NCI-H446 treated with DMSO at 0.1 percent for 48 hours (cell line): Measurements from ENCODE around the gene NDRG3.
"Not testable (repeated sequence)": the region's sequence is repeated elsewhere in the genome, so short reads cannot be mapped to it uniquely, and the experiment has no call there.

Experiments
- DNase-seq: peaks from one replicate; lab custom pipeline; 2025; lab: John Stamatoyannopoulos, UW

Gene NDRG3

DNA sequence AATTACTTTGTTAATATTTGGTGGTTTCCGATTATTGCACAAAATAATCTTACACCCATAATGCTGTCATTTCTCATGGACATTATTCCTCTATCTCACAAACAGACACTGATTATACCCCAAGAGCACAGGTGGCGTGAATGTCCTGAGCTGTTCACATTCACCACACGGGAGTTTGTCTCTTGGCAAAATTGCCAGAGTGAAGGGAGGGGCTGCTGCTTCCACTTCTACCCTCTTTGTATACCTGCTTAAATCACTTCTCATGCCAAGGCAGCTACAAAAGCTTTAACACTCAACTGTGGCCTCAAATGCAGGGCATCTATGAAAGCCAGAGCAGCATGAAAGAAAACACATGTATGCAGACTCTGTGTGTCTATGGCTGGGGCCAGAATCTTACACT lies 58.0 kb downstream of the NDRG3 start:
- no peak for DNase-seq

DNA sequence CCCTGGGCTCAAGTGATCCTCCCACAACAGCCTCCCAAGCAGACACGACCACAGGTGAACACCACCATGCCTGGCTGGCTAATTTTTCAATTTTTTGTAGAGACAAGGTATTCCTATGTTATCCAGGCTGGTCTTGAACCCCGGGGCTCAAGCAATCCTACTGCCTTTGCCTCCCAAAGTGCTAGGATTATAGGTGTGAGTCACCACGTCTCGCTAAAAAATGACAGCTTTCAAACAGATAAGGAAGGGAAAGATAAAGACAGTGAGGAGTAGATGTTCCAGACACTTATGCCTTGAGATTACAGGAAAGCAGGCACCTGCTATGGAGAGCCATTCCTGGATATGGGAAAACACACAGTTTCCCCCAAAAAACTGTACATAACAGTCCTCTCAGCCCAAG lies 58.9 kb downstream of the NDRG3 start:
- DNase-seq = no peak

DNA sequence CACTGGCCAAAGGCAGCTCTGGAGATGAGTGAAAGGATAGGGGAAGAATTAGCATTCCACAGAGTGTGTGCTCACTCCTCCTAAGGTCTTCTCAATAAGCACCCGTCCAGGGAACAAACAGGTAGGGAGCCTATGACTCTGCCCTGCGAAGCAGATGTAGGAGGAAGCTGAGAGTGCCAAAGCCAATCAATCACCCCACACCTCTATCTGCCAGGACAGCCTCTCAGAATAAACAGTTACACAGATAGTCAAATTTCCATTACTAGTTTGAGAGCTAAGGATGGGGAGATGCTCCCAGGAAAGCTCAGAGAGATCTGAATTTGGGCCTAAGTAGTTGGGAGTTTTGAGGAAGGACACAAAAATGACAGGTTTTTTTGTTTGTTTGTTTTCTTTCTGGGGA lies 59.4 kb downstream of the NDRG3 start:
- no peak for DNase-seq

DNA sequence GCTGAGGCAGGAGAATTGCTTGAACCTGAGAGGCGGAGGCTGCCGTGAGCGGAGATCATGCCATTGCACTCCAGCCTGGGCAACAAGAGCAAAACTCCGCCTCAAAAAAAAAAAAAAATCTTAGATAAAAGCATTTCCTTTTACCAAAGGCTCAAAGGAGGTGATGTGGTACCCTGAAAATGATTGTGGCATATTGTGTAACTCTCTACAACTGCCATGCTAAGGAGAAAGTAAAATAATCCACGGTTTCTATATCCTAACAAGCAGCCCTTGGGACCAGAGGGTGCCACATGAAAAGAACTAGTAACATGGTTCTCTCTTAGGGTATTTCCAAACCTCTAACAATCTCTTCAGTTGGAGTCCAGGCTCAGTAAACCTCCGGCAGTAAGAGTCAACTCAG lies 61.1 kb downstream of the NDRG3 start:
- no peak for DNase-seq

DNA sequence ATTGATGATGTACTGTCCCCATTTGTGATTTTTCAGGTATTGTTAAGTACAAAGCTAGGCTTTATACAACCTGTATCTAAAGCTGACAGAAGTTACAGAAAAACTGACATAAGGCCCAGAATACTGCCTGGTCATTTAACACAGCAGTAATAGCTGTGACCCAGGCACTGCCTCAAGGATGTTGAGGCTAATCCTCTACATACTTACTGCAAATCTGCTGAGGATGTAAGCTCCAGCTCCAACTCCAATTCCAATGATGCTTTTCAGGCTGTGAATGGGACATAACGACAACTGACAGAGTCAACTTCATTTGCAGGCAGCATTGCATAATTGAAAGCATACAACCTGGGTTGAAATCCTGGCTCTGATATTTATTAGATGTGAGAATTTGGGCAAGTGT lies 63.6 kb downstream of the NDRG3 start:
- DNase-seq = no peak

DNA sequence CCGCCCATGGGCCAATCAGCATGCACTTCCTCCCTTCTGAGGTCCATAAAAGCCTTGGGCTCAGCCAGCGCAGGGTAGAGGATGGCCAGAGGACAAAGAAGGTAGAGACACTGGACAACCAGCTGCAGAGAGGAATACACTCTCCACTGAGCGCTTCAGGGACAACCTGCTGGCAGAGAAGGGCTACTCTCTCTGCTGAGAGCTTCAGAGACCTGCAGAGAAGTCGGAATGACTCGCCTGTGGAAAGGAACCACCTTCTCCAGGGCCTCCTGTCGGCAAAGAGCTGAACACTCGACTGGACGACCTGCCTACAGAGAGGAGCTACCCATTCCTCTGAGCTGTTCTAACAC lies 68.5 kb downstream of the NDRG3 start:
- DNase-seq = no peak

DNA sequence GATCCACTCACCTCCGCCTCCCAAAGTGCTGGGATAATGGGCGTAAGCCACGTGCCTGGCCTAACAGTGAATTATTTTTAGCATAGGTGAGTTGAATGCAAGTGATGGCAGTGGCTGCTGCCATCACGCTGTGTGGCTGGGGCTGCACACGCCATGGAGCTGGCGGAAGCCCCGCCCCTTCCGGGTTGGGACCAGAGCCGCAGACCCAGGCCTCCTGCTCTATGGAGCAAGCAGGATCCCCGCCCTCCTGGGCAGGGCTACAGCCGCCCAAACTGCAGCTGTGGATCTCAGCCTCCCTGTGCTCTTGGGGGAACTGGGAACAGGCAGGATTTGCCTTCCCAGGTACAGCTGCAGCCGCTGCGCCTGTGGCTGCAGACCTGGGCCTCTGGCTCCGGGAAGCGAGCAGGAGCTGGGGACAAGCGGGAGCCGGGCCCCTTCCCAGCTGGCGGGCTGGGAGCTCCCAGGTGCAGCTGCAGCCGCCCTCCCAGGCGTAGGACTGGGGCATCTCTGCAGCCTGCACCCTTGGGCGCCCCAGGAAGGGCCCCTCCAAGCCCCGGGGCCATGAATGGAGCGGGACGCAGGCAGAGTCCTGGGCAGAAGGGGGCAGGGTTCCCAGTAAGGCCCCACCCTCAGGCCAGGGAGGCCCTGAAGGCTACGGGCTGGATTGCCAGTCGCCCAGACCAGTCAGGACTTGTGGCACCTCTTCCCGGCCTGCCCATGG lies 69.0 kb downstream of the NDRG3 start:
- DNase-seq = no peak

DNA sequence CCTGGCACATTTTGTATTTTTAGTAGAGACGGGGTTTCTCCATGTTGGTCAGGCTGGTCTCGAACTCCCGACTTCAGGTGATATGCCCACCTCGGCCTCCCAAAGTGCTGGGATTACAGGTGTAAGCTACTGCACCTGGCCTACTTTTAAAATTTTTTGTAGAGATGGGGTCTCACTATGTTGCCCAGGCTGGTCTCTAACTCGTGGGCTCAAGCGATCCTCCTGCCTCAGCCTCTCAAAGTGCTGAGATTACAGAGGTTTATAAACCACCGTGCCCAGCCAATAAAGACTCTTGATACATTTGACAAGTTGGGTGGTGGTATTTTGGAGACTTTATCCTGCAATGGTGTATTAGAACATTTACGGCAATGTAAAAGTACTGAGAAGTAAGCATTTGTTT lies 70.3 kb downstream of the NDRG3 start:
- not testable (repeated sequence) for DNase-seq

DNA sequence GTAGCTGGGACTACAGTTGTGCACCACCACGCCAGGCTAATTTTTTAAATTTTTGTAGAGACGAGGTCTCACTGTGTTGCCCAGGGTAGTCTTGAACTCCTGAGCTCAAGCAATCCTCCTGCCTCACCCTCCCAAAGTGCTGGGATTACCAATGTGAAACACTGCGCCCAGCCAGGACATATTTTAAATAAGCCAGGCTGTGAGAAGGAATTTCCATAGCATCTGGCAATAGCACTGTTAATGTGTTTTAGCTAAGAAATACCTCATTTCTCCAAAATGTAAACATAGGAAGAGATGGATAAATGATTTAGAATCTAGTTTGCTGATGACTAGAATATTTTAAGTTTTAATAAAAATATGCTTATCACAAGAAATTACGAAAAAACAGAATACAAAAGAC lies 72.9 kb downstream of the NDRG3 start:
- DNase-seq = no peak

DNA sequence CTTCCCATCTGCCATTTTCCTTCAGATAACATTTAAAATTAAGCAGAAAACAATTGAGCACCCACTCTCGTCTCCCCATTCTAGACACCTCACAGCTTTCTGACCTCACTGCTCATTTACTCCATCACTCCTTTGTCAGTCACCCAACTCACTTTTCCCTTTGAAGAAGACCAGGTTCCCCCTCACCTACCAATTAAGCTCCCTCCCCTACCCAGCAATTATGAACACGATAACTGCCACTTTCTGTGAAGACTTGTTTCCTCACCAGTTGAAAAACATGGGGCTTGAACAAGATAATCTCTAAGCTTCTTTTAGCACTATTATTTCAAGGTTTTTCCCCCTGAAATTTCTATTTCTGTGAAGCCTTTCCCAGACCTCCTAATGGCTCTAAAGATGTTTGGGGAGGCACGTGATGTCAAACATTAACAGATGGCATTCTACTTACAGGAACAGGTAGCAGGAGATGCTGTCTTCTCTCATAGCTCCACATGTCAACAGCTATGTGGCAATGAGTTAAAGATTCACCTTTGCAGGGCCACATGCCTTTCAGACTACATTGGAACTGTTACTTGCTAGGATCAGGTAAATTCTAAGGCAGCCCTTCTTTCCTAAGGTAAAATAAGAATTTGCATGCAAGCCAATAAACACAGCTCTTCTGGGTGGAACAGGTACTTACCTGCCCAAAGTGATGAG lies 75.1 kb downstream of the NDRG3 start:
- DNase-seq = no peak

DNA sequence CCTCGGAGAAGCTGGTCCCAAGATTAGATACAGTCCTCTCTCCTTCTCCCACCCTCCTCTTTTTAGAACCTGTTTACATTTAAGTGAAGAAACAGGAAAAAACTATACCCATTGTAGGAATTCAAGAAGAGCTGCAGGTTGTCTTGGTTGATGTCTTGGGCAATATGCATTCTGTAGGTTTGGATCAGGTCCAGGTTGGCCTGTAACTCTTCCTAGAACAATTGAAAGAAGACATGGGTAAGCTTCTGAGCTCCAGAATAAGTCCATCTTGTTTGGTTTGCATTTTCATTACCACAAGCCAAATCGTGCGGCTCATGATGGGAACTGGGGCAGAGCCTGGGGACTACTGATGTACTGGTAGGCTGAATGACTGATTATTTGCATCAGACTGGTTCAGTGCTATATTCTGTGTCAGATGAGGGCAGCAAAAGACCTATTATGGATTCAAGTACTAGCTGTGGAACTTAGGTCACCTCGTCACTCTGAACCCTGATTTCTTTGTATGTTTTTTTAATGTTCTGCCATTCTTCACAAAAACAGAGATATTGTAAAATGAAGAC lies 79.6 kb downstream of the NDRG3 start:
- DNase-seq = no peak

DNA sequence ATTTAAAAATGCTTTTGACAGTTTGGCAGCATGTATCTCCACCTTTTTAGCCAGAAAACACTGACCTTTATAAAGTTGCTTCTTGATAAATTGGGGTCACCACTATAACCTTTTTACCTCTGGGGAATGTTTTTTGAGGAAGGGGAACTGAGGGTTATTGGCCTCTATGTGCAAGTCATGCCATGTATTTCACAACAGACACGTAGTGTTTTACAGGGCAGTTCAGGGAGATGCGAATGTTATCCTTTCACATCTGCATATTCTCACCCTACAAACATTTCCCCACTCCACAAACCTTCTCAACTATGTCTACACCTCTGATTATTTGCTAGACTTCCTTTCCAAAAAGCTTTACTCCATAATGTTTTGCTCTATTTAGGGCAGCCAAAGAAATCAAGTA lies 82.9 kb downstream of the NDRG3 start:
- no peak for DNase-seq

DNA sequence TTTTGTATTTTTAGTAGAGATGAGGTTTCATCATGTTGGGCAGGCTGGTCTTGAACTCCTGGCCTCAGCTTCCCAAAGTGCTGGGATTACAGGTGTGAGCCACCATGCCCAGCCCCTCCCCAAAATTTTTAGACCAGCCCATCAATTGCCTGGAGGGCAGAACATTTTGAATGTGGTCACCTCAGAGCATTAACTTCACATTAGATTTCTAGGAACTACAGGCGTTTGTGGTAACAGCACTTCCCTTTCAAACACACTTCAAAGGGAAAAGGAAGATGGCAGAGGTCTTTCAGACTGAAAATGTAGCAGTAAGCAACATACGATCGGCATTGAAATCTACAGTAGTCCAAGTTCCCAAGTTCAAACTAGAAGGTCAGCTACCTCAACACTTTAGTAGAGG lies 87.6 kb downstream of the NDRG3 start:
- DNase-seq = no peak

DNA sequence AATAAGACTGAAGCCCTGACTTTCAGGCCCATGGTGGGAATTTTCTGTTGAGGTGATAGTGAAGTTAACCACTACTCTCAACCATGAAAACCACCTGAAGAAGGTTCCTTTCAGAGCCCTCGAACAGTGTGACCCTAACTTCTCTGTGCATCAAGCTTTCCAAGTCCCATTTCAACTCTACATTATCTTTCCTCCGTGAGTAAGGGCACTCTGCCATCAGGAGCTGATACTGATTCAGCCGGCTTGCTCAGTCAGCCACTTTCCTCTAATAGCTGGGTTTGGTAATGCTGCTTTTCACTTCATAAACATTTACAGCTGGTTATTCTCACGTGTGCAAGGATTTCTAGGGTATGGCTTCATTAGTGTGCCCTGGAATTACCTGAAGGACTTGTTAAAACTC lies 89.2 kb downstream of the NDRG3 start:
- no peak for DNase-seq

DNA sequence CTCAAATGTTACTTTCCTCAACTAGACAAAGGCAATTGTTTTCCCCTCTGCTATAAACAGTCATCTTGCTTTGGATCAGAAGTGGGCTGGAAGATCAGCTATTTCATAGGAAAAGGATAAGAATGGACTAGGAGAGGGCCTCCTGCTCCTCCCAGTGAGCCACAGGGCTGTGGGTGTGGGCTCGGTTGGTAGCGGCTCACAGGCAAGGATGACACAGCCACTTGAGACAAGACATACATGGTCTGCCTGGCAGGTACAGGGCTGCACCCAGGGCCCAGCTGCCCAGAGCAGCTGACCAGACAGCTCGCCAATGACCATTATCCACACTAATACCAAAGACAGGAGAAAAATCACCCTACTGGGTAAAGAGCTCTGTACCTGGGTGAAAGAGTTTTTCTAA lies 90.9 kb downstream of the NDRG3 start:
- DNase-seq = no peak

DNA sequence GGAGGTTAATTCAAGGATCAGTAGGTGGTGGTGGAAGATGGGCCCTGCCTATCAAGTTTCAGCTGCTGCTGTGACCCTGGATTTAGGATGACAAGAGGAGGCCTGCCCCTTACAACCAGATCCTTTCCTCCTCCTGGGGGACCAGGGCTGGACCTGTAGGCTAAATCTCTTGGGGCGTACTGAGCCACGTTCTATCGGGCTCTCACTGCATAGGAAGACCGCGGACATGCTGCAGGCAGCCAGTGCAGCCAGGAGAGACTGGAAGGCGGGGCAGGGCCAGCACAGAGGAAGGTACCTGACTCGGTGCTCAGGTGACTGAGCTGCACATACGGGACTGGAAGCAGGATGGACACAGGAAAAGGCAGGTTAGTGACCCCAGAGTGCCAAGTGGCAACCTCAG lies 91.4 kb downstream of the NDRG3 start:
- no peak for DNase-seq

DNA sequence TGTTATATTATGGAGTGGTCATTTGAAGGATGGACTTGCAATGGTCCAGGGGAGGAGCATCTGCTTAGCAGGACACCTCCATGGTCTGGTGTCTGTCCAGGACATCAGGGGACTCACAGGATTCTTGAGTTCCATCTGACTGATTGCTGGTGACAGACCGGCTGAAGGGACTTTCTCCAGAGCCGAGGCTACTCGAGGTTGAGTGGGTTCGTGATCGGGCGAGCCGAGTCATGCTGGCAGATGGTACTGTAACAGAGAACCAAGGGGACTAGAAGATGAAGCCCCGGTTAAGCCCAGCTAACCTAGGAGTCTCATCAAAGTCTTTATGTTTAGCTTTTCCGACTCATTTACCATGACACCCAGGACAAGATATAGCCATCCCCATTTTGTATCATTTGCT lies 92.4 kb downstream of the NDRG3 start:
- no peak for DNase-seq

DNA sequence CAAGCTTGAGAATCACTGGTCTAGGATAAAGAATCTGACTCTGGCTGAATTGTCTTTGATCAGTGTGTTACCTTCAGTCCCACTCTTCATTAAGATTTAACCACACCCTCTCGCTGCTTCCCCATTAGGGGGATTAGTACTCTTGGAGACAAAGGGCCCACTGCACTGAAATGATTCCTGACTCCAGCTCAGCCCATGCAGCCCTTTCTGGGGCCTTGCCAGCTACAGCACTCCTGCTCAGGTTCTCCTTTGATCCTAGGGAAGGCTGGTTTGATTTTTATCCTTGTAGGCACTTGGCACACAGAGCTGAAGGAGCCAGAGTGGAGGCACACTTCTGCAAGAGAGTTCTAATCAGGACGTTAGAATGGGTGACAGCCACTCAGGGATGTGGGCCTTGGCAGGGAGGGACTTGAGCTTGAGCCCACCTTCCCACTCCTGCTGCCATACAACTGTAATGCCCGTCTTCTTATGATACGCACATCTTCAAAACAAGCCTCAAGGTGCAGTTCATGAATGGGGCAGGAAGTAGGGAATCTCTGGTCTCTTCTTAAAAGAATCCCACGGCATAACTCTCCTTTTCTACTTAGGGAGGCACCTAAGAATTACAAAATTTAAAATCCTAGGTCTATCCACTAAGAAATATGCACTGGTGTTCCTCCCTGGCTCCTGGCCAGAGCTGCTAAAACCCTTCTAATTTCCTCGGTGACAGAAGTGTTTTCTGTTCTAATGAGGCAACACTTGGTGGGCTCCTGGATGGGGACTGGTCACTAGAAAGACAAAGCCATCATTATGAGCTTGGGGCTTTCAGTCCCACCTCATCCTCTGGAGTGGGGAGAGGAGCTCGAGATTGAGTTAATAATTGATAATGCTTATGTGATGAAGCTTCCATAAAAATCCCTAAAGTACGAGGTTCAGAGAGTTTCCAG lies 98.4 kb downstream of the NDRG3 start:
- DNase-seq = no peak

DNA sequence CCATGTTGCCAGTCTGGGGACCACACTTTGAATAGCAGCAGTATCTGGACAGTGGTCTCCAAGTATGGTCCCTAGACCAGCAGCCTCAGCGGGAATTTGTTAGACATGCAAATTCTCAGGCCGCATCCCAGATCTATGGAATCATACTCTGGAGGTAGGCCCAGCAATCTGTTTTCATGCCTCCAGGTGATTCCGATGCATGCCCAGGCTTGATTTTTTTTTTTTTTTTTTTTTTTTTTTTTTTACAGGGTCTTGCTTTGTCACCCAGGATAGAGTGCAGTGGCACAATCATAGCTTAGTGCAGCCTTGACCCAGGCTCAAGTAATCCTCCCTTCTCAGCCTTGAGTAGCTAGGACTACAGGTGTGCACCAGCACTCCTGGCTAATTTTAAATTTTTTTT lies 99.2 kb downstream of the NDRG3 start:
- no peak for DNase-seq

DNA sequence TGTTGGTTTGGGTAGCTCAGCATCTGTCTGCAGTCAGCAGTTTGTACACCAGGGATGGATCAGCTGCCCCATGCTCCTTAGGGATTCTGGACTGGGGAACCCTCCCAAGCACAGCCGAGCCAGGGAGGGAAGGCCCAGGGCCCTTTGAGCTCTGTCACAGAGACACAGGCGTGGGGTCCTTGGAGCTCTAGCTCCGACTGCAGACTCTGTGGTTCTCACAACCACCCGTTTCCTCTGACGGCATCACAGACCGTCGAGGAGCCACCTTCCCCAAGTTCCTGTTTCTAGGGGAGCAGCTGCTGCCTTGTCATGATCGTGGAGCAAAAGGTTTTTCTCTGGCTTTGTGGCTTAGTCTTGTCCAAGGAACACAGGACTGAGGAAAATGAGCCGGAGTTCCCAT lies 99.9 kb downstream of the NDRG3 start, which contains the start of gene SLA2:
Gene SLA2, minus strand, starts transcription at position 199 of the 400 bp plus-strand sequence. CDS start 4,861 bp downstream, outside the sequence.
- DNase-seq = no peak

DNA sequence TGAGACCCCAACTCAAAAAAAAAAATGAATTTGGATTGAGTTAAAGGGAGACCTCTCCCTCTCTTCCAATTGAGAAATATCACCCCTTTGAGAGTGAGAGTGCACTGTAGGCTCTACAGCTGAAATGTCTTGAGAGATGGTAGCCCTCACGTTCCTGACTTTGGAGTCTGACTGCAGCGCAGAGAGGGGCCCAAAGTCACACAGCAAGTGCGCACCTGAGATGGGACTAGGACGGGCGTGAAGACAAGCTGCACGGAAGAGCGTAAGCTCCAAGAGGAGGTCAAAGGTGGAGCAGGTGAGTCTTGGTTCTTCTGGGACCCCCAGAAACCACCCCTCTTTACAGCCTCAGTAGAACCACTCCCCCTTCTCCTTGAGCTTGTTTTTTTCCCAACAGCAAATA lies 100.5 kb downstream of the NDRG3 start:
- DNase-seq = no peak

DNA sequence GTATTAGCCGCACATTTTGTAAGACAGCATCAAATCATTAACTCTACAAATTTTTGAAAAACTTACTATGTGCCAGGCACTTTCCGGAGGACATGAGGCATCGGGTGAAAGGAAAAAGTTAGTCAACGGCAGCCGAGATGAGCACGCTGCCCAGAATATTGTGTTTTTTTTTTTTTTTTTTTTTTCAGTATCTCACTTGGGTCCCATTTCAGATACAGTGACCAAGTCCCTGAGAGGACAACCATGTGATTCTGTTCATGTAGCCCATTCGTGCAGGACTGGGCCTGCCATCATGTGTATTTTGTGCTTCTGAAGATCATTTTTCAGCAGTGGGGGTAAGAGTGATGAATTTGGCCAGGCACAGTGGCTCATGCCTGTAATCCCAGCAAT lies 101.2 kb downstream of the NDRG3 start:
- no peak for DNase-seq
